ENCODE data around the gene PRR30.

PRR30 gene

GRCh38 chr2:27095745-27096651 lies 43.2 kb downstream of the PRR30 start:
- DNase-seq = peak; percentile 54

DNA sequence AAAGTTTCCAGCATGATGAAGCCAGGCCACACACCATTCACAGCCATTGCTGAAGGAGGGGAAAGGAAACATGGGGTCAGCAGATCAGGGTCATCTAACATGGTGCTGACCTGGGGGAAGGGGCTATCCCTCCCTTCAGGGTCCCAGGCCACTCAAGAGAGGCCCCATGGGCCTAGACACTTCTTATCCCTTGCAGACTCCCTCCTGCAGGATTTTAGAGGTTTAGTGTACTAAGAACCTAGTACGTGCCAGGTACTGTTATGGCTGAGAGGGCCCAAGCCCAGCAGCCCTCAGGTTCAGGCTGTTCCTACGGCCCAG lies 43.8 kb downstream of the PRR30 start:
- no peak for DNase-seq

GRCh38 chr2:27094353-27094984 lies 44.7 kb downstream of the PRR30 start:
- no peak for DNase-seq

- DNase-seq = no peak
Observed at GRCh38 chr2:27093430-27094352, 45.5 kb downstream of the PRR30 start.

DNA sequence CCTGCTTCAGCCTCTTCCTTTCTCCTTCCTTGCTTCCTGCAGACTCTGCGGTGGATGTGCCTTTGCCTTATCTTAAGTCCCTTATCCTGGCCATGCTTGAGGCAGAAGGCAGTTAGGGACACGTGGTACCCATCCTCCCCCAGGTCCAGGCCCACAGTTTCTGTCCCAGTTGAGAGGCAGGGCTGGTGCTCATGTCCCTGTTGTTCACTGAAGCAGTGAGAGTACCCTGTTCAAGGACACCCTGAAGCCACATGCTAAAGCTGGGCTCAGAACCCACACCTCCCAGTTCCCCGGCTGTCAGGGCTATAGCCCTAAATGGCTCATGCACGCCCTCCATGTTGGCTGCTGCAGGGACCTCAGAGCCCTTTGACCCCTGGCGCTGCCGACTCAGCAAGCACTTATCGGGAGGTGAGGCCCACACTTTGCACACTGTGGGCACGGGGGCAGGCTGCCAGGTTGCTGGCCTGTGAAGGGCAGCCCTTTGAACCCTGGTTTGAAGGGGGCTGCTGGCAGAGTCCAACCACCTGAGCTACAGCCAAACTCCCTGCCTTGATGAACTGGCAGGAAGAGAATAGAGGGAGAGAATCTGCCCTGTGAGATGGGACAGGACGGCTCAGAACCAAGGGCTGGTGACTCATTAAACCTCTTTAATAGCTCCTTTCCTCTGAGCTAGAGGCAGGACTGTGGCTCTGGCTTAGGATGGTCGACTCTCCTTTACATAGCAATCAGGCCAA lies 46.3 kb downstream of the PRR30 start:
- DNase-seq = no peak

GRCh38 chr2:27091746-27092695 lies 47.2 kb downstream of the PRR30 start:
- no peak for DNase-seq

GRCh38 chr2:27089111-27089954 lies 49.9 kb downstream of the PRR30 start:
- no peak for DNase-seq

DNA sequence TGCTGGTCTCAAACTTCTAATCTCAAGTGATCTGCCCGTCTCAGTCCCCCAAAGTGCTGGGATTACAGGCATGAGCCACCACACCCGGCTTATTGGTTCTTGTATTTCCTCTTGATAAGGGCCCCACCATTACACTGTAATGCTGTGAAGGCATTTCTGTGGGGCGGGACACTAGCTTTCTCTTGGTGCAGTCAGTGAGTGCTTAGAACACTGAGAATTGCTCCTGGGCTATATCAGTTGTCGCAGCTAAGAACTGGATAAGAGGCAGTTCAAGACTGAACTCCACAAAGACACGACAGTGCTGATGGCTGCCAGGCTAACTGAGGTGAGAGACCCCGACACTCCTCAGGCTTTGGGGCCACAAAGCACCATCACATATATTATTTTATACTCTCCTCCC lies 50.6 kb downstream of the PRR30 start:
- DNase-seq = no peak

GRCh38 chr2:27087823-27088410 lies 51.3 kb downstream of the PRR30 start:
- no peak for DNase-seq
